Fibroblast of the conjunctiva (primary cell): ENCODE data around the gene ZNF784.

ENCODE experiments used
- DNase-seq: peaks from one replicate; pipeline ENCODE4 v3.0.0-alpha.2; 2010; ENCODE audit warnings: low read depth

Gene ZNF784

GRCh38 chr19:55643003-55643886, 18.9 kb upstream of the ZNF784 start, which contains the start of gene ZNF581:
Gene ZNF581 (plus strand): TSS chr19:55643649. CDS start chr19:55644572, 923 bp downstream.
- no peak for DNase-seq

GRCh38 chr19:55642153-55643002, 18.0 kb upstream of the ZNF784 start:
- no peak for DNase-seq

GRCh38 chr19:55641426-55642152, 17.2 kb upstream of the ZNF784 start:
- DNase-seq = no peak

GRCh38 chr19:55640577-55641425, 16.4 kb upstream of the ZNF784 start, which contains the start of gene ZNF580:
Gene ZNF580 (plus strand): TSS chr19:55641002. CDS start chr19:55642509, 1,507 bp downstream.
- DNase-seq = peak; percentile 61

- no peak for DNase-seq
These were observed 15.7 kb upstream of the ZNF784 start for GRCh38 chr19:55640043-55640576.

- no peak for DNase-seq
These were observed 14.5 kb upstream of the ZNF784 start for GRCh38 chr19:55638864-55639359.

GRCh38 chr19:55637534-55637933, 13.2 kb upstream of the ZNF784 start:
- no peak for DNase-seq

GRCh38 chr19:55636723-55637122, 12.4 kb upstream of the ZNF784 start:
- DNase-seq = no peak

GRCh38 chr19:55635856-55636440, 11.6 kb upstream of the ZNF784 start:
- DNase-seq = no peak

GRCh38 chr19:55635334-55635717, 11.0 kb upstream of the ZNF784 start:
- DNase-seq = no peak

GRCh38 chr19:55633861-55634260, 9.5 kb upstream of the ZNF784 start:
- no peak for DNase-seq

- DNase-seq = peak; percentile 97
These were observed 8.1 kb upstream of the ZNF784 start for GRCh38 chr19:55632463-55632834.

GRCh38 chr19:55626350-55626749, 2.0 kb upstream of the ZNF784 start:
- DNase-seq = no peak

- DNase-seq = no peak
These were observed 599 bp upstream of the ZNF784 start for GRCh38 chr19:55625004-55625326.

- DNase-seq = no peak
These were observed 805 bp downstream of the ZNF784 start for GRCh38 chr19:55623561-55623960.

- DNase-seq = no peak
These were observed 1.2 kb downstream of the ZNF784 start for GRCh38 chr19:55623130-55623529.

- no peak for DNase-seq
These were observed 2.0 kb downstream of the ZNF784 start for GRCh38 chr19:55622242-55622969.

- no peak for DNase-seq
These were observed 2.6 kb downstream of the ZNF784 start for GRCh38 chr19:55621673-55622231.

- DNase-seq = no peak
These were observed 3.1 kb downstream of the ZNF784 start for GRCh38 chr19:55621205-55621672.
